RKO (cell line): ENCODE data around the gene KCNJ3.

Experiments used
- DNase-seq: peaks from one replicate; pipeline ENCODE4 v3.0.0-alpha.2; 2016; ENCODE audit warnings: low spot score

The KCNJ3 gene

DNA sequence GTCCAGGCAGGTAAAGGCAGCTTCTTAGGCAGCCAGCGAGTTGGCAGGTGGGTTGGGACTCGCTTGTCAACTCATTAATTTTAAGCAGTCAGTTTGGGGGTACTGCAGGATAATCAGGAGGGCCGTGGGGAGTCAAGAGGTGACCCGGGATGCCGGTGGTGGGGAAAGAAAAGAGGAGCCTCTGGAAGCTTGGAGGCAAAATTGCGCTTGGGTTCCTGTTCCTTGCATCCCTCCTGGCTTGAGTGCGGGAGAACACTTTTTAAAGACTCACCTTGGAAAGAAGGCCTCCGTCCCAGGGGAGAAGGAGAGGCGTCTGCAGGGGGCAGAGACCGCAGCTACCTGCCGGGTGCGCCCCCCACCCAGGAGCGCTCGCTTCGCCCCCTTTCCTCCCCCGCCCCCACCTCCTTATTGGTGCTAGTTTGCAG is at the start of gene KCNJ3:
KCNJ3 (plus strand) TSS at position 400 of the 425 bp plus-strand sequence. CDS start 81 bp downstream, outside the sequence.
- DNase-seq: no peak

GRCh38 chr2:154655499-154655898 is 43.0 kb upstream of the KCNJ3 start:
- DNase-seq: no peak

GRCh38 chr2:154658854-154659253 is 39.6 kb upstream of the KCNJ3 start:
- no peak for DNase-seq

DNA sequence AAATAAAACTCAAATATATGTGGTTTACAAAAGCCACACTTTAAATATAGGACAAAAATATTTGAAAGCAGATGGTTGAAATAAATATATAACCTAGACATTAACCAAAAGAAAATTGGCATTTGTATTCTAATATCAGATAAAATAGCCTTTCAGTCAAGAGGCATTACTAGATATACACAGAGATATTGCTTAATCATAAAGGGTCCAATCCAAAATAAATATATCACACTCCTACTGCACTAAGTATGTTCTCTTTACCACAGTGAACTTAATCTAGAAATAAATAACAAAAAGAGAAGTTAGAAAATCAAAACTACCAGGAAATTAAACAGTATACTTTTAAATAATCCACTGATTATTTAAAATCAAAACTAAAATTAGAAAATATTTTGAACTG is 34.2 kb upstream of the KCNJ3 start:
- no peak for DNase-seq

DNA sequence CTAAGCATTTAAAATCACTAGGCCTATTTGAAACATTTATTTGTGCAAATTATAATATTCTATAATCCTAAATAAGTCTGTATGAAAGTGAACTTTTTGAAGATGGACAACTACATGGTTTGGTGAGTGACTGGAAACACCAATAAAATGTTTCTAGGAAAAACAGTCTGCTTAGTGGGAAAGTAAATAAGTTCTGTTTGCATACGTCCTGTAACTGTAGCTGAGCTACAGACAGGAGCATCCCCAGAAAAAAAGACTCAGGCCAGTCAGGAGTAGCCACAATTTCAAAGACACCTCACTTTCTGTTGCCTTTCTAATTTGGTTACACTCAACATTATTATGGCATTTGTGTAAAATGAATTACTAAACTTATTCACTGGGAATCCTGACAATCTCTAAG is 28.4 kb upstream of the KCNJ3 start:
- DNase-seq: no peak

DNA sequence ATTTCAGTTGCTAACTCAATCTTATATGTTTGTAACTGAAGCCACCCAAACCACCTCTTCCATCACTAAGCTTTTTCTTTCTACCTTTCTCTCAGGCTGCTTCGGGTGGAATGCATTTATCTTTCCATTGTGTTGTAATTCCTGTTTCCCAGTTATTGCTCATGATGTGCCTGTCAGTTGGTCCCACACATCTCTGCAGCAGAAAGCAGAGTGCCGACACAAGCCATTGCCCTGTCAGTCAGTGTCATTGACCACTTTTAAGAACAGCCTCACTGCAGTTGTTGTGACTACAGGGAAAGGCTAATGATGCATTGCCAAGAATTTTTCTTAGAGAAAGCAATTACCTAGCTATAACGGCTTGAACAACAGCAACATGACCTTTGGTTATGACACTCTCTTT is 24.8 kb upstream of the KCNJ3 start:
- DNase-seq: no peak

- no peak for DNase-seq
Observed at GRCh38 chr2:154677401-154677800, 21.1 kb upstream of the KCNJ3 start.

GRCh38 chr2:154681741-154682140 is 16.8 kb upstream of the KCNJ3 start:
- no peak for DNase-seq

- DNase-seq: peak; percentile 9
Observed at GRCh38 chr2:154686162-154686561, 12.3 kb upstream of the KCNJ3 start.

- no peak for DNase-seq
Observed at GRCh38 chr2:154688373-154688772, 10.1 kb upstream of the KCNJ3 start.

DNA sequence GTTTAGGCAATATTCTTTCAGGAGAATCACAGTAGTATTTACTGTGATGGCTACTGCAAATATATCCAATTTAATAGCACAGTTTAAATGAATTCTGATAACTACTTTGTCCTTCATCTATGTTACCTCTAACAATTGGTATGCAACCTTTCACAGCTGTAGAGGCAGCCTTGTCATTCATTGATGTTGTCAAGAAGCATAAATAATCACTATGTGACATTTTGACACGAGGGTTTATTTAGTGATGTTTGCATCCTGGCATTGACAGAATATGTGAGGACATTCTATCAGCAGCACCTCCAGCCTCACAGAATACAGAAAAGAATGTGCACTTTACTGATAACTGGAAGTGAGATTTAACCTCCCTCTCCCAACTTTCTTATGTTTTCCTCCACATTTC is 9.3 kb upstream of the KCNJ3 start:
- no peak for DNase-seq

GRCh38 chr2:154692927-154693326 is 5.6 kb upstream of the KCNJ3 start:
- DNase-seq: peak; percentile 3

- DNase-seq: no peak
Observed at GRCh38 chr2:154693741-154694340, 4.7 kb upstream of the KCNJ3 start.

DNA sequence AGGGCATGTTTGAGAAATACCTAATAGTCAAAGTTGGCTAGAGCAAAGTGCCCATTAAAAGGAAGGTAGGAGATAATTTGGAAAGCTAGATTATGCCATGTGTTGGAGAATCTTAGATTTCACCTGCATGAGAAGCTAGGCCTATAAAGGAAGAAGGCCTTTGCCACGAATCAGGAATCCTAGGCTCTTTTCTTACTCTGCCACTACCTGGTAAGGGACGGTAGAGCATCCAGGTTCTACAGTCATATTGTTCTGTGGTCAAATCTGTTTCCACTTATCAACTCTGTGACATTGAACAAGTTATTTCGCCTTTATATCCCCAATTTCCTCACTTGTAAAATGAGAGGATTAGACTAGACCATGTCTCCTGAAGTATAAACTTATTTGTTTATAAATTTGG is 3.6 kb upstream of the KCNJ3 start:
- no peak for DNase-seq

GRCh38 chr2:154696369-154696768 is 2.1 kb upstream of the KCNJ3 start:
- DNase-seq: no peak

DNA sequence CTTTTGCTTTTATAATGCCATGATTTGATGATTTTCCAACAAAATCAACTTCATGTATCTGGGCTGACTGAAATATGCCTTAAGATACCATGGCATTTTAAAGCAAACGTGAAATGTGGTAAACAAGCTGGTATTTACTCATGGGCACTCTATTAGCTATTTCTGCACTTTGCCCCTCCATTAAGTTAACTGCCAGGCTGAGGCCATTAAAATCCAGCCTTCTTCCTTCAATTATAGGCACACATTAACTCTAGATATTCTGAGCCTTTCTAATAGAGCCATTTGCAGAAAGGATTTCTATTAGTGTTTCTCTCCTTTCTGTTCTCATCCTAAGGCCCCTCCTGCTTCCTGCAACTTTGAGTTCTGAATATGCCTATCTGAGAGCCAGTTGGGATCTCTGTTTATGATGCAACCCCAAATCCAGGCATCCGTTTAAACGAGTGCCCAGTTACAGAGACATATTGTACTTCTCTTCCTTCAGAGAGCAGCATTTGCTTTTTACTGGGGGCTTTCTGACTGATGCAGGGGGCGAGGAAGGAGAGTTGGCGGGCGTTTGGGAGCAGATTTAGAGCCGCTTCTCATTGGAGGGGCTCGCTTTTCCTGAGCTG is 1.6 kb upstream of the KCNJ3 start:
- no peak for DNase-seq

DNA sequence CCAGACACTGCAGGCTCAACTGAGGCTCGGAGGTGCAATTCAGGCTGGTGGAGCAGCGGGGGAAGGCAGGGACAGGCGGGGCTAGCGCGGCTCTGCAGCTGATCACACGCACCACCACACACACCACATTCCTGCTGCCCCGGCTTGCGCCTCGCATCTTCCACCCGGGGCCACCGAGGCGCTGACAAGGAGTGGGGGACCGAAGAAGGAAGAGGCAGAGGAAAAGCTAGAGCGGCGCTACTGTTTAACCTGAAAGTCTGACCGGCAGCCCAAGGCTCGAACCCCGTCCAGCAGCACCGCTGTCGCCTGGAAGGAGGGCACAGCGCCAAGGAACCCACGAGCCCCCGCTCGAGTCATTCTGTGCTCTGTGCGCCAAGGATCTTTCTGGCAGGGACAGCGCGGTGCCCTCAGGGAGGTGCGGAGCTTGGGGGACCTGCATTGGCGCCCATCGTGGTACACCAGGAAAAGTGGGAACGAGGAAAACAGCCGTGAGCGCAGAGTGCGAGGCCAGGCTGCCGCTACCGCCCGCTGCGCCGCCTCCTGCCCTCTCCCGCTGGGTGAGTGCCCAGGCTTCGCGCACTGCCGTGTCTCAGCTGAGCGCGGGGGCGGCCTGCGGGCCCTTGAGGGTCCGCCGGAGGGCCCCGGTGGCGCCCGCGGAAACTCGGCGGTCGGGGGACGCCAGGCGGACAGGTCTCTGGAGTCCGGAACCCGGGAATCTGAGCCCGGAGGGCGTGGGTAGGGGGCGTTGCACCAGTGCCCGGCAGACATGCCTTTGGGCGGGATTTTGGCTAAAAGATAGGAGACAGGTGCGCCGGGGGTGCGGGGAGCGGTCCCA is 860 bp upstream of the KCNJ3 start:
- no peak for DNase-seq

GRCh38 chr2:154698721-154699574 is 453 bp downstream of the KCNJ3 start:
- no peak for DNase-seq

DNA sequence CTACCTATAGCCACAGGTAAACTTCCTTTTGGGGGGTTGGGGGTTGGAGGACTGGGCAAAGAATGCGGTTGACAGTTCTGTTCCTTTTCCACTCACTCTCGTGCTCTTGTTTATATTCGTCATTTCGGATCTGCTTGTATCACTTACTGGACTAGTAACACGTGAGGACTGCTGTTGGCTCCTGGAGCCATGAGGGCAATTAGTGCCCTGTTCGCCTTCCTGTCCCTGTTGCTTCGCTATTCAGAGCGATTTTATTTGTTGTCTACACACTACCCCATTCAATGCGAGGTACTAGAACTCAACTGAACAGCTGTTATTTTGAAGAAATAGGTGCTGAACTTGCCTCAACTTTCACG is 1.1 kb downstream of the KCNJ3 start:
- DNase-seq: no peak

DNA sequence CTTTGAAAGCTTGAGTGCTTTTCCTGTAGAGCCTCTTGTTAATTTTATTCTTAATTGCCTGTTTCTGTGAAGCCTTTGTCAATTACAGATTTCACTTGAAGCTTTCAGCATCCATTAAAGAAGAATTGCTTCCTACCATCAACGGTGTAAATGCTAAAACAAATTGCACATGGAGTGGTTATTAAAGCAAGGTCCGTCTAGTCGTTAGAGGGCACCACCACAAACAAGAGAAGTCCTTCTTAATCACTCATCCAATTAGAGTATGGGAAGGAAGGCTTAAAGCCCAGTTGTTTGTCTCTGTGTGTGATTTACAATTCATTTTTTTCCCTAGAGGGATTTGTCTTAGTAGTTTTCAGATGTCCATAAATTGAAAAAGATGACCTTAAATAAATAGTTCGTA is 1.6 kb downstream of the KCNJ3 start:
- DNase-seq: no peak

- DNase-seq: no peak
Observed at GRCh38 chr2:154704991-154705390, 6.5 kb downstream of the KCNJ3 start.

- no peak for DNase-seq
Observed at GRCh38 chr2:154706660-154707059, 8.2 kb downstream of the KCNJ3 start.
